Esophagus squamous epithelium (tissue), 5 donors: ENCODE measurements around the gene CLSTN1. TPM values are rescaled to one million over a fixed set of nuclear protein-coding genes. Genes with fewer than 3 reads are reported as not detected.

Experiments
- DNase-seq: peaks from one replicate; lab custom pipeline; 2025; lab: John Stamatoyannopoulos, UW
- H3K27ac ChIP-seq, 4 donors: fragments of 200-600 bp; sonication (generic); one replicate each; pipeline ENCODE4 v1.5.1; 2016 to 2019; ENCODE audit warnings: mild to moderate bottlenecking in 1 of 4
- H3K27me3 ChIP-seq, 4 donors: fragments of 200-600 bp; sonication (generic); 1 replicate in 3 of 4; 2 replicates in 1 of 4; pipeline versions ENCODE4 v1.5.1 to v1.6.0; 2017 to 2021; ENCODE audit warnings: antibody characterized with exemption in 1 of 4
- H3K36me3 ChIP-seq, 3 donors: fragments of 200-600 bp; sonication (generic); one replicate each; pipeline ENCODE4 v1.5.1; 2016 to 2019
- H3K4me1 ChIP-seq, 3 donors: fragments of 200-600 bp; sonication (generic); one replicate each; pipeline ENCODE4 v1.5.1; 2017 to 2019
- H3K4me3 ChIP-seq, 4 donors: fragments of 200-600 bp; sonication (generic); 1 replicate in 3 of 4; 2 replicates in 1 of 4; pipeline ENCODE4 v1.5.1; 2016 to 2019; ENCODE audit warnings: mild to moderate bottlenecking in 2 of 4, moderate library complexity in 1 of 4
- H3K9me3 ChIP-seq, 3 donors: fragments of 200-600 bp; sonication (generic); one replicate each; pipeline ENCODE4 v1.5.1; 2016 to 2019
- CTCF ChIP-seq, 6 experiments: fragments of 450-650 bp in 4 of 6; fragments of 200-600 bp in 2 of 6; sonication (generic) in 2 of 6; IDR thresholded peaks; one replicate each; pipeline ENCODE4 v1.5.1; 2016 to 2019; ENCODE audit warnings: antibody characterized with exemption in 6 of 6, mild to moderate bottlenecking in 4 of 6, moderate library complexity in 4 of 6
- POLR2A ChIP-seq, 4 donors: fragments of 450-650 bp; IDR thresholded peaks; one replicate each; pipeline ENCODE4 v1.6.1; 2017; ENCODE audit warnings: antibody characterized with exemption in 4 of 4, mild to moderate bottlenecking in 4 of 4, moderate library complexity in 3 of 4
- WGBS, 2 donors: methylation state at CpG; one replicate each; pipeline ENCODE4 v1.1.5; 2018; 5-methylcytosine and 5-hydroxymethylcytosine counted together
- intact Hi-C: fragments of 100-400 bp; cut with DNase I; formaldehyde crosslinking; loops from one replicate; pipeline ENCODE4 v1.15.0; 2022
- total RNA-seq, 4 donors: library from RNA; depleted of rRNA; stranded (reverse); fragments of >200 nt; gene quantifications; one replicate each; pipeline ENCODE4 v1.1.0, GENCODE V29; 2016
- donor health status: DM: yes; HTN: yes; CAD: no.

Gene CLSTN1
- total RNA-seq, 4 donors from 2014 or later: 57.3 to 68.4 (median 65.3) TPM

GRCh38 chr1:9798236-9799130 is 25.3 kb downstream of the CLSTN1 start:
- no peaks in the 10 kb centered on the region for H3K36me3 ChIP-seq
- H3K4me1 ChIP-seq: peaks cover 11 to 64% (median 20%) of the 10 kb centered on the region in 3 donors
- intact Hi-C loops: no loop called here
- H3K4me3 ChIP-seq: peak overlapping the region in 1 of 4 donors; percentile 39
- TF ChIP-seq POLR2A (IDR thresholded peaks at IDR 0.05): no peak
- TF ChIP-seq CTCF (IDR thresholded peaks at IDR 0.05): no peak
- no peaks in the 10 kb centered on the region for H3K9me3 ChIP-seq
- H3K27ac ChIP-seq: peak overlapping the region; percentile 60 to 70 (median 62)
- H3K27me3 ChIP-seq: no peaks in the 10 kb centered on the region
- no peak for DNase-seq
- 36 to 47% methylated on average over 11 of the region's 11 CpGs for WGBS, 2 donors

DNA sequence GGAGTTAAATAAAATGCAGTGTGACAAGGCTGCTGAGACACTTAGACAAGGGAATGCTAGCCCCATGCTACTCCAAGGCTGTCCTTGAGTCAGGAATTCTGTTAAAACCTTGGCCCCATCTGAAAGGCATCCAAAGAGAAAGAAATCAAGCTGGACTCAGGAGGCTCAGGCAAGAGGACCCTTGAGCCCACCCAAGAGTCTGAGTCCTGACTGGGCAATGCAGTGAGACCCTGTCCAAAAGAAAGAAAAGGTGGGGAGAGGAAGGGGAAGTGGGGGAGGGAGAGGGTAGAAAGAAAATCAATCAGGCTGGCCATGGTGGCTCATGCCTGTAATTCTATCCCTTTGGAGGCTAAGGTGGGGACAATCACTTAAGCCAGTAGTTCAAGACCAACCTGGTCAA is 26.7 kb downstream of the CLSTN1 start:
- no peak for DNase-seq
- Histone ChIP-seq H3K4me3 (no peak overlapping the region), H3K9me3 (no peaks in the 10 kb centered on the region), H3K27ac (peak overlapping the region in 2 of 4 donors; percentile 6 to 61), H3K27me3 (no peaks in the 10 kb centered on the region), H3K36me3 (no peaks in the 10 kb centered on the region), H3K4me1 (peaks cover 11 to 65% (median 20%) of the 10 kb centered on the region in 3 donors)
- TF ChIP-seq CTCF (IDR thresholded peaks at IDR 0.05) (no peak), POLR2A (IDR thresholded peaks at IDR 0.05) (no peak)
- intact Hi-C loops: no loop called here

DNA sequence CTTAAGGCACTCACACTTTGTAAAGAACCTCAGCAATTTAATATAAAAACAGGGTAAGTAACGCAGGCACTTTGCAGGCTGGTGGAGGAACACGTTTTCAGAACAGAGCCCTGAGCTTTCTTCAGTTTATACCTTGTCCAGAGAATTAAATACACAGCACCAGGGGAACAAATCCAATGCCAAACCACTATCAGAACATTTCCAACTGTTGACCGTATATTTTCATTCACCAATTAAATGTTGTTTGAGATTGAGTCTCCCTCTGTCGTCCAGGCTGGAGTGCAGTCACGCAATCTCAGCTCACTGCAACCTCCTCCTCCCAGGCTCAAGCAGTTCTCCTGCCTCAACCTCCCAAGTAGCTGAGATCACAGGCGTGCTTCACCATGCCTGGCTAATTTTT is 29.7 kb downstream of the CLSTN1 start:
- intact Hi-C loops: no loop called here
- H3K36me3 ChIP-seq: no peaks in the 10 kb centered on the region
- TF ChIP-seq POLR2A (IDR thresholded peaks at IDR 0.05) (no peak), CTCF (IDR thresholded peaks at IDR 0.05) (no peak)
- peaks cover 9 to 59% (median 20%) of the 10 kb centered on the region in 3 donors for H3K4me1 ChIP-seq
- no peaks in the 10 kb centered on the region for H3K27me3 ChIP-seq
- no peaks in the 10 kb centered on the region for H3K9me3 ChIP-seq
- no peak overlapping the region for H3K4me3 ChIP-seq
- H3K27ac ChIP-seq: no peak overlapping the region
- DNase-seq: no peak
- 63 to 70% methylated on average over 6 of the region's 6 CpGs for WGBS, 2 donors

DNA sequence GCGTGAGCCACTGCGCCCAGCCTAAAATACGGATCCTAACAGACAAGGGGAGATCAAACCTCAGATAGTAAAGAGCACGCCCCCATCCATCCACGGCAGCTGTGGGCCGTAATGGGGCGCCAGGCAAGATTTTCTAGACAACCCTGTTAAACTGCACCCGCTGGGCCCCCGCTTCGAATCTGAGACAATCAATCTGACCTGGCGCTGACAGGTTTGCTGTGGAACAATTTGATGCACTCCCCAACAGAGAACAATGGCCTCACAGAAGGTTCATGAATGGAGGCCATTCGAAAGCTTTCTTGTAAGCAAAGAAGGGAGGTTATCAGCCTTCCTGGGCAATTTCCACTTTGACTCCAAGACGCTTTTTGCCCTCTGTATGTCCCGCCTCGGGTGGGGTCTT is 30.5 kb downstream of the CLSTN1 start:
- no peak for TF ChIP-seq POLR2A (IDR thresholded peaks at IDR 0.05)
- no peak for TF ChIP-seq CTCF (IDR thresholded peaks at IDR 0.05)
- Histone ChIP-seq H3K27me3 (no peaks in the 10 kb centered on the region), H3K36me3 (no peaks in the 10 kb centered on the region), H3K9me3 (no peaks in the 10 kb centered on the region), H3K27ac (no peak overlapping the region), H3K4me3 (no peak overlapping the region), H3K4me1 (peaks cover 1 to 51% (median 13%) of the 10 kb centered on the region in 3 donors)
- DNase-seq: no peak
- intact Hi-C loops: no loop called here
- 69 to 83% methylated on average over 7 to 14 of the region's 15 CpGs for WGBS, 2 donors
